IPS DF 6.9 (cell line): Measurements from ENCODE around the gene ZNF431.
"Not testable (repeated sequence)": the region's sequence is repeated elsewhere in the genome, so short reads cannot be mapped to it uniquely, and the experiment has no call there.

ENCODE experiments used
- DNase-seq: peaks from one replicate; pipeline ENCODE4 v3.0.0-alpha.2; 2013; ENCODE audit warnings: low read depth, low spot score
- H3K27ac ChIP-seq: one replicate; pipeline ENCODE4 v1.5.1; 2013; ENCODE audit warnings: low read length, control low read depth
- H3K27me3 ChIP-seq: 2 replicates; pipeline ENCODE4 v1.6.1; 2013; ENCODE audit warnings: mild to moderate bottlenecking, low read length; ENCODE audit not compliant: control insufficient read depth, insufficient read depth
- H3K36me3 ChIP-seq: 2 replicates; pipeline ENCODE4 v1.6.1; 2013; ENCODE audit warnings: low read length; ENCODE audit not compliant: control insufficient read depth, insufficient read depth
- H3K4me1 ChIP-seq: 2 replicates; pipeline ENCODE4 v1.6.1; 2013; ENCODE audit warnings: low read length; ENCODE audit not compliant: control insufficient read depth, insufficient read depth
- H3K4me3 ChIP-seq: 2 replicates; pipeline ENCODE4 v1.5.1; 2013; ENCODE audit warnings: mild to moderate bottlenecking, low read length
- H3K9me3 ChIP-seq: 2 replicates; pipeline ENCODE4 v1.6.1; 2013; ENCODE audit warnings: low read length, inconsistent platforms; ENCODE audit not compliant: control insufficient read depth, insufficient read depth
- WGBS: extraction: QIAGEN DNeasy Blood & Tissue Kit; methylation state at CpG from one replicate; pipeline ENCODE4 v1.1.7; 2013; ENCODE audit warnings: mixed read lengths, missing lambda C conversion rate; ENCODE audit not compliant: insufficient read length, insufficient coverage; 5-methylcytosine and 5-hydroxymethylcytosine counted together

The ZNF431 gene

DNA sequence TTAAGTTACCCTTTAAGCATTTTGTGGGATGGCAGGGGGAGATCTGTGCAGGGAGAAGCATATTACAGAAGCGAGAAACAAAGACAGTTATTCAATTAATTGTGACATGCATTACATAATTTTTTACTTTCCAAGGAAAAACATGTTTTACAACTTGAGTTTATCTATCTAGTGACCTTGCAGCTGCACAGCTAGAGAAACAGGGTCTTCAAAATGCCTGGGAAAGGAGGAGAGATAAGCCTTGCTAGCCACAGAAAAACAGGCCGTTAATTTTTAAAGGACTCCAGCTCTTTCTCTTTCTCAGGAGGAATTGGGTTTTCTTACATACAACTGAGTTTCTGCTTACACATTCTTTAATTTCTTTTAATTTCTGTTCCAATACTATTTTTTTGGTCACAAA, 14.8 kb upstream of the ZNF431 start:
- no peaks in the 10 kb centered on the region for H3K27me3 ChIP-seq
- DNase-seq = no peak
- H3K9me3 ChIP-seq = no peaks in the 10 kb centered on the region
- no CpG with 5 or more reads among the region's 2 CpGs for WGBS
- no peaks in the 10 kb centered on the region for H3K4me1 ChIP-seq
- H3K4me3 ChIP-seq = no peak overlapping the region
- no peak overlapping the region for H3K27ac ChIP-seq
- no peaks in the 10 kb centered on the region for H3K36me3 ChIP-seq

DNA sequence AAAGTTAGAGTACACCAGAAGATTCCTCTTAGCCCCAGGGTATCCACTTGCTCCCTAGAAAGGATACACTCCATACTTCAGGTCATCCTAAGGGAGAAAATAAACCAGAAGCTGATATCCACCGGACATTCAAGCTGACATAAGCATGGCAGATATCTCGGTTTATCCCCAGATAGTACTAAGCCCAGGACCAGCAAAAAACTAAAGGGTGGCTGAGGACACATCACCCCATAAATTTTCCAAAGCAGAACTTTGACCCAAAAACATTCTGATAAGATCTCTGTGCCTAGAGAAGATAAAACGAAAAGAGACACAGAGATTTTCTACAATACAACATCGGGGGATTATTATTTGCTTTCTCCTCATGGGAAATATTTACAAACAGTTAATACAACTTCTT, 13.9 kb upstream of the ZNF431 start:
- no peaks in the 10 kb centered on the region for H3K4me1 ChIP-seq
- no peaks in the 10 kb centered on the region for H3K36me3 ChIP-seq
- WGBS = no CpG with 5 or more reads among the region's 4 CpGs
- no peaks in the 10 kb centered on the region for H3K9me3 ChIP-seq
- H3K27me3 ChIP-seq = no peaks in the 10 kb centered on the region
- no peak overlapping the region for H3K4me3 ChIP-seq
- H3K27ac ChIP-seq = no peak overlapping the region
- DNase-seq = no peak

DNA sequence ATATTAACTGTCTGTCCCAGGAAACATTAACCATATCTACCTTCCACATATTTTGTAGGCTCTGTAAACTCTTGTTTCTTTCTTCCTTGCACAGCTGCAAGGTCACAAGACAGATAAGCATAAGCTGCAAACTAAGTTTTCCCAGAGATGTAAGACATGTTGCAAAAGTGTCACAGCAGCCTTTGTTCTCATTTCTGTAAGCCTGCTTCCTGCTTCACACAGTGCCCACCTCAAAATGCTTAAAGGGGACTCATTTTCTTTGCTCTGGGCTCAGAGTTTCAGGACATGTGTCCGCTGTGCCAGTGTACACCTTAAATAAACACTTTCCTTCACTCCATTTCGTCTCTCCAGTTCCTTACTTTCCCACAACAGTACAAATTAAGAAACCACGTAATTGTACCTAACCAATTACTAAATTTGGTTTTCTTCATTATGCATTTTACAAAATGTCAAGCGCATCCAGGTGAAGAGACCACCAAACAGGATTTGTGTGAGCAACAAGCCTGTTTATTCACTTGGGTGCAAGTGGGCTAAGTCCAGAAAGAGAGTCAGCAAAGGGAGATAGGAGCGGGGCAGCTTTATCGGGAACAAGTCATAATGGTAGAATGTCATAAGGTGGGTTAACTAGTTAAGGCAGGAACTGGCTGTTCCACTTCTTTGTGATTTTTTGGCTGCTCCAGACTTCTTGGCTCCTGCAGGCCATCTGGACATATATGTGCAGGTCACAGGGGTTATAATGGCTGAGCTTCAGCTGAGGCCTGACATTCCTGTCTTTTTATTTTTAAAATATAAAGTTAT, 12.7 kb upstream of the ZNF431 start:
- Histone ChIP-seq H3K36me3 (no peaks in the 10 kb centered on the region), H3K4me1 (no peaks in the 10 kb centered on the region), H3K9me3 (no peaks in the 10 kb centered on the region), H3K4me3 (no peak overlapping the region), H3K27me3 (no peaks in the 10 kb centered on the region), H3K27ac (no peak overlapping the region)
- WGBS = 100% methylated on average over 2 of the region's 6 CpGs
- no peak for DNase-seq

- no peak for DNase-seq
- no peaks in the 10 kb centered on the region for H3K27me3 ChIP-seq
- no CpG with 5 or more reads among the region's 3 CpGs for WGBS
- no peaks in the 10 kb centered on the region for H3K4me1 ChIP-seq
- no peak overlapping the region for H3K4me3 ChIP-seq
- no peaks in the 10 kb centered on the region for H3K36me3 ChIP-seq
- H3K9me3 ChIP-seq = no peaks in the 10 kb centered on the region; the same call in 1 of the 2 replicates
- no peak overlapping the region for H3K27ac ChIP-seq
Observed at GRCh38 chr19:21130097-21130775, 11.6 kb upstream of the ZNF431 start.

- DNase-seq = no peak
Observed at GRCh38 chr19:21133633-21134032, 8.2 kb upstream of the ZNF431 start.

DNA sequence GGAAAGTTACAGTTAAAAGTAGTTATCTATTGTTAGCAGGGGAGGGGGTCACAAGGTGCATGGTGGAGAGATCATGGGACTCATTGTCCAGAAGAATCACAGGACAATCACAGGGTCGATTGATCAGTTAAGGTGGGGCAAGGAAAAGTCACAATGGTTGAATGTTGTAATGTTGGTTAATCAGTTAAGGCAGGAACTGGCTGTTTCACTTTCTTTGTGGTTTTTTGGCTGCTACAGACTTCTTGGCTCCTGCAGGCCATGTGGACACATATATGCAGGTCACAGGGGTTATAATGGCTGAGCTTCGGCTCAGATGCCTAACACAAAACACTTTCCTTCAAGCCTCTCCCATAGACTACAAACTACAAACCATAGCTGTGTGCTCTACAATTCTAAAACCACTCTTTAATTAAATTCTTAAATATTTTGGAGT, 6.9 kb upstream of the ZNF431 start:
- H3K4me1 ChIP-seq = no peaks in the 10 kb centered on the region
- WGBS = no CpG with 5 or more reads among the region's 2 CpGs
- no peaks in the 10 kb centered on the region for H3K36me3 ChIP-seq
- H3K9me3 ChIP-seq = no peaks in the 10 kb centered on the region; the same call in 1 of the 2 replicates
- no peak overlapping the region for H3K27ac ChIP-seq
- no peaks in the 10 kb centered on the region for H3K27me3 ChIP-seq
- H3K4me3 ChIP-seq = no peak overlapping the region
- no peak for DNase-seq

More at GRCh38 chr19:21133633-21134032, 8.2 kb upstream of the ZNF431 start:
- Histone ChIP-seq H3K4me1 (no peaks in the 10 kb centered on the region), H3K27me3 (no peaks in the 10 kb centered on the region), H3K9me3 (no peaks in the 10 kb centered on the region; the same call in 1 of the 2 replicates), H3K4me3 (no peak overlapping the region), H3K36me3 (no peaks in the 10 kb centered on the region), H3K27ac (no peak overlapping the region)
- WGBS = no CpG with 5 or more reads among the region's 1 CpG

DNA sequence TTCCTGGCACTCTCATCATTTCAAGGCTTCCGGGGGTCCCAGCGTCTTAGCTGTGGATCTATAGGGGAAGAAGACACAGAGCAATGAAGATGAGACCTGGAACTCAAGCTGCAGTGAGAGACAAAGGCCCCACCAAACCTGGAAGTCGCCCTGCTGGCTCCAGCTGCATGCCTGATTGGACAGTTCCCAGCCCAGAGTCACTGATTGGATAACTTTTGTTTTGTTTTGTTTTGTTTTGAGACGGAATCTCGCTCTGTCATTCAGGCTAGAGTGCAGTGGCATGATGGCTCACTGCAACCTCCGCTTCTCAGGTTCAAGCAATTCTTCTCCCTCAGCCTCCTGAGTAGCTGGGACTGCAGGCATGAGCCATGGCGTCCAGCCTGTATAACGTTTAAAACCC, 6.4 kb upstream of the ZNF431 start:
- Histone ChIP-seq H3K27me3 (no peaks in the 10 kb centered on the region), H3K4me1 (no peaks in the 10 kb centered on the region), H3K9me3 (no peaks in the 10 kb centered on the region; the same call in 1 of the 2 replicates), H3K36me3 (no peaks in the 10 kb centered on the region), H3K4me3 (no peak overlapping the region), H3K27ac (no peak overlapping the region)
- WGBS = no CpG with 5 or more reads among the region's 8 CpGs
- no peak for DNase-seq

DNA sequence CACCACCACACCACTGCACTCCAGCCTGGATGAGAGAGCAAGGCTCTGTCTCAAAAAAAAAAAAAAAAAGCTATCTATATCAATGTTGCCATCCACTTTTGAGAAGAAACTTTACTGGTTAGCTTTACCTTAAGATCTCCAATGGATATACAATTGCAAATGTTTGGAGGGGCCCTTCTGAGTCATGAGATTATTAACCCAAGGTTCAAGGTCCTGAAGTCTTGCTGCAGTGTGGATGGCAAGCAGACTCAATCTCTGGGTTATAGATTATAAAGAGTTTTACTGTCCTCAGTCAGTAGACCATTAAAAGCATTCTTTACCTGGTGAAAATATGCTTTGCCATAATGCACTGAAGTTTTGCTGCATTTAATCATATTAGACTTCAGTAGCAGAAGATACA, 3.7 kb upstream of the ZNF431 start:
- H3K9me3 ChIP-seq = no peaks in the 10 kb centered on the region; the same call in 1 of the 2 replicates
- H3K27ac ChIP-seq = no peak overlapping the region
- H3K36me3 ChIP-seq = no peaks in the 10 kb centered on the region
- H3K4me1 ChIP-seq = no peaks in the 10 kb centered on the region
- DNase-seq = no peak
- no peak overlapping the region for H3K4me3 ChIP-seq
- no peaks in the 10 kb centered on the region for H3K27me3 ChIP-seq

DNA sequence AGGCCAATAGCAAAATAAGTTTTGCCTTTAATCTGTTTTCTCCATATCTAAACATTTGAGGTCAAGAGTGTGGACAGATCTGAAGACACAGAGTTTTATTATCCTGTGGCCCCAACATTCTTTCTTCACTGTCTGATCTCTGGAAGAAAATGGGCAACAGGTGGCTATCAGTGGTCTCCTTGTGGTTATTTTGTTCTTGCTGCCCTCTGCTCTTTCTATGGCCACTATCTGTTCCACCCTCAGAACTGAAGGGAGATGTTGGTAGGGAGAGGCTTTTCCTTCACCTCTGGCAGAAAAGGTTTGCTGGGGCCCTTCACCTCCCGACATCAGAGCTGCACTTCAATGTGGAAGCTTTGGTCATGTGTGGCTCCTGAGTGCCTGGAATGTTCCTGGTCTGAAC, 834 bp upstream of the ZNF431 start:
- H3K4me3 ChIP-seq, H3K9me3 ChIP-seq, DNase-seq, H3K36me3 ChIP-seq, H3K27ac ChIP-seq, H3K4me1 ChIP-seq, H3K27me3 ChIP-seq: not testable (repeated sequence)
- WGBS = no CpG with 5 or more reads among the region's 1 CpG

DNA sequence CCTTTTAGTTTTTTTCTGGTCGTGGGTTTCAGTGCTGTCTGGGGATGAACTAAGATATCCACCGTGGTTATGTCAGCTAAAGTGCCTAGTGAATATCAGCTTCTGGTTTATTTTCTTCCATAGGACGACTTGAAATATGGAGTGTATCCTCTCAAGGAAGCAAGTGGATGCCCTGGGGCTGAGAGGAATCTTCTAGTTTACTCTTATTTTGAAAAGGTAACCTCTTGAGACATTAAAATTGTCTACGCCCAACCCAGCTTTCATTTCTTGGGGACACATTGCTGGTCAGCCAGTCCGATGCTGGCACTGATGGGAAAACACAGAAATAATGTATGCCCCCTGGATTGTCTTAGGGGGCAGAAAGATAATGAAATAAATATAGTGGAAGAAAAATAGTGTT, 1.6 kb downstream of the ZNF431 start:
- Histone ChIP-seq H3K4me1 (no peaks in the 10 kb centered on the region), H3K9me3 (no peaks in the 10 kb centered on the region), H3K4me3 (no peak overlapping the region), H3K36me3 (peaks cover 11% of the 10 kb centered on the region; the same call in 1 of the 2 replicates), H3K27ac (no peak overlapping the region), H3K27me3 (no peaks in the 10 kb centered on the region)
- no peak for DNase-seq
- no CpG with 5 or more reads among the region's 5 CpGs for WGBS
